Measurements from ENCODE around the gene KRT77.

DNA sequence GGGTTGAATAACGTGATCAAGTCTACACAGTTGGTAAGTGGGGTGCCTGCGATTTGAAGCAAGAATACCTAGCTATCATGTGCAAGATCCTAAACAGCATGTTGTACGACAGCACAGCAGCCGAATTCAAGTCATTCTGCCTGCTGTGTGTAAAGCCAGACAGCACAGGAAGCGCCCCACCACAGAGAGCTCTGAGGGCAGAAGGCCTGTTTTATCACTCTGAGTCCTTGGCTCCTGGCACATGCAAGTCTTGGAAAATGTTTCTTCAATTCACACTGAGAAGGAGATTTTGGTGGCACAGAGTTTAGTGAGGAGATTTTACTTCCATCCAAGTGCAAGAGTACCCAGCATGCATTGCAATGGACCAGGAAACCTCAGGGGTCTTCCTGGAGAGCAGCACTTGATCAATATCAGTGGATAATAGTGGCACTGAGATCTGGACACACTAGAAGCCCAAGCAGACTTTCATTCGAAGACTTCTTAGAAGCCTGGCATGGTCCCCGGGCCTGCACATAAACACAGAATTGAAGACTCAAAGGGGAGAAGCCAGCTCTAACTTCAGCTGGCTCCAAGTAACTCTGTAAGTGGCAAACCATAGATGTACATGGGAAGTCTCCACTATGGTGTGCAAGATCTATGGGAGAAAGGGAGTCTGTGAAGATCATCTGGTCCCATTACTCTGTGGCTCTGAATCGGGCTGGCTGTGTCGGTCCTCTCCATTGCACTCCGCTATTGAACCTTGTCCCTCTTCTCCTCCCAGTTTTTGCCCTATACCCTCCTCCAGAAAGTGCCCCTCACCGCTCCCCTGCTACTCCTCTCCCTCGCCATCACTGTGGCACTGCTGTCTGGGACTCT lies 21.6 kb downstream of the KRT77 start:
- TF ChIP-seq ZFP3 (CRISPR knock-in tag; IDR thresholded peaks at IDR 0.05) (no peak), ZNF565 (CRISPR knock-in tag; conservative IDR thresholded peaks at IDR 0.05; ENCODE audit: low read depth) (no peak), BACH2 (CRISPR knock-in tag; IDR thresholded peaks at IDR 0.05; ENCODE audit: borderline replicate concordance) (no peak), PPARA (CRISPR knock-in tag; IDR thresholded peaks at IDR 0.05; ENCODE audit: borderline replicate concordance) (no peak)
- TF ChIP-seq, protein P1, sequence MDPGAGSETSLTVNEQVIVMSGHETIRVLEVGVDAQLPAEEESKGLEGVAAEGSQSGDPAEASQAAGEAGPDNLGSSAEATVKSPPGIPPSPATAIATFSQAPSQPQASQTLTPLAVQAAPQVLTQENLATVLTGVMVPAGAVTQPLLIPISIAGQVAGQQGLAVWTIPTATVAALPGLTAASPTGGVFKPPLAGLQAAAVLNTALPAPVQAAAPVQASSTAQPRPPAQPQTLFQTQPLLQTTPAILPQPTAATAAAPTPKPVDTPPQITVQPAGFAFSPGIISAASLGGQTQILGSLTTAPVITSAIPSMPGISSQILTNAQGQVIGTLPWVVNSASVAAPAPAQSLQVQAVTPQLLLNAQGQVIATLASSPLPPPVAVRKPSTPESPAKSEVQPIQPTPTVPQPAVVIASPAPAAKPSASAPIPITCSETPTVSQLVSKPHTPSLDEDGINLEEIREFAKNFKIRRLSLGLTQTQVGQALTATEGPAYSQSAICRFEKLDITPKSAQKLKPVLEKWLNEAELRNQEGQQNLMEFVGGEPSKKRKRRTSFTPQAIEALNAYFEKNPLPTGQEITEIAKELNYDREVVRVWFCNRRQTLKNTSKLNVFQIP (CRISPR knock-in tag; IDR thresholded peaks at IDR 0.05; ENCODE audit: borderline replicate concordance, low read depth): no peak

Data from SK-N-SH treated with all-trans-retinoic acid at 6 μM for 48 hours (cell line).